Urothelium cell line (cell line): ENCODE data around the gene WASF2.
"Not testable (repeated sequence)": the region's sequence is repeated elsewhere in the genome, so short reads cannot be mapped to it uniquely, and the experiment has no call there.

Source experiments
- DNase-seq: peaks from one replicate; pipeline ENCODE4 v3.0.0; 2011; ENCODE audit warnings: low spot score, mixed read lengths
- FAIRE-seq: peaks from 2 replicates; lab custom pipeline; 2011; peaks lifted over from hg19 to GRCh38; lab: Jason Lieb, UNC

WASF2 gene

DNA sequence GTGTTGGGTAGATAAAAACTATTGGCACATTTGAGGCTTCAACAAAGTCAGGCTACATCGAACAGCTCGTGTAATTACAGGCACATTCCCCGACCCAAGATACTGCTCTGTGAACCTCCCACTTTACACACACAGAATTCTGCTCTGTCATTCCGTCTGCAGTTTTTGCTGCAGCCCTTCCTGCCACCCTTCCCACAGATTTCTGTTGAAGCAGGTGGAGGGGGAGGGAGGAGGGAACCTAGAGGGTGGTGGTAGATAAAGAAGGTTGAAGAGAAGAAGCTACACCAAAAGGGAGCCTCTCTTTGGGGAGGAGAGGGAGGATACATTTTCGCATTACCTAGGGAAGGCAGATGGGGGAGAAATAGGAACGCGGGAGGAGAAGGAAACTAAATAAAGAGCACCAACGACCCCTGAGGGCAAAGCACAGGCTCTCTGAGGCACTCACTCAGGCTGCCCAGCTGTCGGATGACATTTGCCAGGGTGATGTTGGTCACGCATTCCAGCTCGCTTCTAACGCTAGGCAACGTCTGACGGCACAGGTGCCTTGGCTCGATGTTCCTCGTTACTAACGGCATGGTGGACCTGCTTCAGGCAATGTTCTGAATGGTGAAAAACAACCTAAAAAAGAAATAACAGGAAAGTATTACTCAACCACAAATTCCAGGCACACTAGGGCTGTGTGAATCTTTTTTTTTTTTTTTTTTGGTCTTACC lies 61.5 kb downstream of the WASF2 start:
- no peak for DNase-seq

DNA sequence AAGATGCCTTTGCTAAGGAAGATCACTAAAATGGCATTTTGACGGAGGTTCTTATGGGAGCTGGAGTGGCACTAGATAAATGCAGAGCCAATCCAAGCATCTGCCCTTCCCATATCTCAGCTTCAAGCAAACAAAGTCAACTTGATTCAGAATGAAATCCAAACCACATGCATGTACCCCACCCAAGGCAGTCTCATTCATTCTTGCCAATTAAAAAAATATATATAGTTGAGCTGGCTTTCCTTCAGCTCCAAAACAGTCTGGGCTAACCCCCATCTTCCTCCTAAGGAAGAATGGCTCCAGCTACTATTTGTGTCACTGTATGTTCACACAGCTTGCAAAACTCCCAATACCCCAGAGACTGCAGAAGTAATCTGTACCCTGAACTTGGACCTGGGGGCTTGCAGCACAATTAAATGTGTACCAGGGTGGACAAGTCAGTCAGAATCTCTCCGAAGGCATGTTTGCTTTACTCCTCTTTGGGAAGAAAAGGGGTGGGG lies 62.1 kb downstream of the WASF2 start:
- no peak for DNase-seq
- FAIRE-seq, result no peak

More for the DNA sequence above, 61.5 kb downstream of the WASF2 start:
- FAIRE-seq, result no peak

DNA sequence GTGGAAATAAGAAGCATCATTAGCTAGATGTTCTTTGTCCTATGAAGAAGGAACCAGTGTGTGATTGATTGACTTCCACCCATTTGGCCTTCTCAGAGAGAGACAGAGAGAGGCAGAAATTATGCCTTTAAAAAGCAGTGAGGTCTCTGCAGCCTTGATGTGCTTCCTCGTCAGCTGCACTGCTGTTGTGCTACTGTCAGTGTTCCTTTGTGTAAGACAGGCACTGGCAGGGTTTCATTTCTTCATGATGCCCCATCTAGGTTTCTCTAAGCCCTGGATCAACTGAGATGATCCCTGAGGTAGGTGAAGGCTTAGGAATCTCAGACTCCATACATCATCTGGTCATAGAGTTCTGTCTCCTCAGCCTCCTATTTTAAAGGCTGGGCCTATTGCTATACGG lies 62.6 kb downstream of the WASF2 start:
- DNase-seq (no peak), FAIRE-seq (no peak)

DNA sequence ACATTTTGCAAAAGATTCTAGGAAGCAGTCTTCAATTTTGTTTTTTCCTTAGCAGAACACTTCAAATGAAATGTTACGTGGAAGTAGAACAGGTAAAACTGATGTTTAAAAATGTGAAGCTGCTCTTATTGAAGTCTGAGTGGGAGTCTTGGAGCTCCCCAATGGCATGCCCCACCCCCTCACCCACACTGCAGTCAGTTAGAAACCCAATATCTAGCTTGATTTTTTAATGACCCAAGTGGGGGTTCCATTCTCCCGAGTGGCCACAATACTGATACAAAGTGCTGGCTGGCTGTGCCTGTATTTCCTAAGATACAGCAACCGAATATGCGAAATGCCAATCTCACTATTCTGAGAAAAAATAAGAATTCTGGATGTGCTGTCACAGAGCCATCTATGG lies 66.3 kb downstream of the WASF2 start:
- DNase-seq (no peak), FAIRE-seq (no peak)

DNA sequence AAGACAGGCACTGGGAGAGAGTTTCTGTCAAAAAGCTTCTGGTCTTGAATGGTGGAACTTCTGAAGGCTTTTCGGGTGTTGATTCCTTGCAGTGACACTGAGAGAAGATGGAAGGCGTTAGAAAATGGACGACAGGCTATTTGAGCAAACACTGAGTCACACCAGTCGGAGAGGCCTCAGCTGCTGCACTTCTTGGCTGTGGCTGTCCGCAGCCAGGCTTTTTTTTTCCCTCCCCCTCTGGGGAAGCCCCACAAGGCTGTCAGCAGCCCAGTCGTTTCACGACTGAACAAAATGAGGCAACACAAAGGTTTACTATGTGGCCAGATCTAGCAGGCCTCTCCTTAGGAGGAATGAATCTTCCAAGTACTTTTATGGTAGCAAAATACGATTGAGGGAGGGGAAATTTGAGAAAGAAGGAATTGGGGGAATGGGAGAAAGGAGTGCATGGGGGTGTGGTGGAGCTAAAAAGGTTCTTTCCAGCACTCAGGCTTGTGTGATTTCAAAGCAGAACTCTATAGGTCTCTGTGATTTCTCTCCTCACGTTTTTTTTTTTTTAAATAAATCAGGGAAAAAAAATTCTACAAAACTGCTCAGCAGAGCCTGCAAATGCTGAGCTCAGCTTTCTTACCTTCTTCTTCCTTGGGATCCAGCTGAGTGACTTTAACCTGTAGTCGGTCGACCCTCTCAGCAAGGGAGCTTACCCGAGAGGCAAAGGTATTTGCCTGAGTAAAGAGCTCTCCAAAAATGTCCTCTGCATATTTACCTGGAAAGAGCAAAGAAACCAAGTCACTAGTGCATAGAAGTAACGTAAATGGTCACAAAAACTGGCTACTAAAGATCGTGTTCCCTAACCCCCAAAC lies 71.4 kb downstream of the WASF2 start:
- DNase-seq, result no peak
- FAIRE-seq, result no peak

DNA sequence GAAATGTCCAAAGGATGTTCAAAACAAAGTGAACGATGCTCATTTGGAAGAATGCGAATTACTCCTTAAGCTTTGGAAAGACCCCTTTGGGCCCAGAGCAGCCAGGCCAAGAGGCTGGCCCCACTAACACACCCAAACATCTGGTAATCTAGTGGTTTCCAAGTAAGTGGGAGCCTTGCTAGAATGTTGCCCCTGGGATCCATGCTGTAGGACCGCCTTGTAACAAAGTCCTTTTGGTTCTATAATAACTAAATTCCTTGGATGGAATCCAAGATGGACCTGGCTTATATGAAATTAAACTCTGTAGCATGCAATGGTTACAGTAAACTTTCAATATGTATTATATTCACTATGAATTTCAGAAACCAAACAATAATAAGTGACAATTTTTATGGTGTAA lies 72.3 kb downstream of the WASF2 start:
- FAIRE-seq, result no peak

DNA sequence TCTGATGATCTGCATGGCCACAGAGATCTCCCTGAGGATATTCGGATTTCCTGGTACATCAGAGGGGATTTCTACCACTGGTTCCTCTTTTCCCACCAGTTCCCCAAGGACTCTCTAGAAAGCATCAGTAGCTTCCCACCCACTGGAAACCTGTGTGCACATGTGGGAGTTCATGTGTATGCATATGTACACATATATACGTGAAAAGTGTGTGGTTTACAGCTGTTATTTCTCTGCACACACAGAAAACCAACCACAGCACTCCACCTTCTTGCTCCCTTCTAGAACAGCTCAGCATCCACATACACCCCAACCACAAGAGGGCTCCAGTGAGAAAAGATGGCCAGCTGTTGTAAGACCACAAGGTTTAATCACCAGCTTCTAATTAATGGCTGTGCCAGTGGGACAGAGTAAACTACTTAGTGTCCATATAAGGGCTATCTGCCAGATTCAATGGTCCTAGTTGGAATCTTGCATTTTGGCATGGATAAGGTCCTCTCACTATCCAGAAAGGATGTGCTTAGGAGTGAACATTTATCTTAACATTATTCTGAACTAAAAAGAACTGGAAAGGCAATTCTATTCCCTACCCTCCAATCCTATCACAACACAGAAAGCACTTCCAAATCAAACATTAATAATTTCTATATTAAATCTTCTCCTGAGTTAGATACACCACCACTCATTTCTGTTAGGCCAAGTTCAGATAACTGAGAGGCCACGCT lies 73.4 kb downstream of the WASF2 start:
- DNase-seq, result peak; percentile 40
- FAIRE-seq, result no peak

More for the DNA sequence above, 72.3 kb downstream of the WASF2 start:
- DNase-seq, result no peak

DNA sequence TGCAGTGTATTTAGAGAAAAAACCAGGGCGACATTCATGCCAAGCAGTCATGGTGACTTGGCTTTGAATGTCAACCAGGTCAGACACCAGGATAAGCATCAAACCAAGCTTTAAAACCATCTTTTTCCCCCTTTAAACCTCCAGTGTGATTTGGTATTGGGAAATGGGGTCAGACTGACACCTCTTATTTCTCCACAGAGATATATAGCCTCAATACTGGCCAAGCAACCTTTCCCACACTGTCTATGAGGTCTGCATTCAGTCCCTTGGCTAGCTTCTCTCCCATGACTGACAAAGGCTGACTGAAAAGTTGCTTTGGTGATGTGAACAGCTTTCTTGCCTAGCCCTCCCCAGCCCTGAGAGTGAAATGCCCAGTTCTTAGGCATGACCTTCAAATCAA lies 75.9 kb downstream of the WASF2 start:
- no peak for DNase-seq
- no peak for FAIRE-seq

DNA sequence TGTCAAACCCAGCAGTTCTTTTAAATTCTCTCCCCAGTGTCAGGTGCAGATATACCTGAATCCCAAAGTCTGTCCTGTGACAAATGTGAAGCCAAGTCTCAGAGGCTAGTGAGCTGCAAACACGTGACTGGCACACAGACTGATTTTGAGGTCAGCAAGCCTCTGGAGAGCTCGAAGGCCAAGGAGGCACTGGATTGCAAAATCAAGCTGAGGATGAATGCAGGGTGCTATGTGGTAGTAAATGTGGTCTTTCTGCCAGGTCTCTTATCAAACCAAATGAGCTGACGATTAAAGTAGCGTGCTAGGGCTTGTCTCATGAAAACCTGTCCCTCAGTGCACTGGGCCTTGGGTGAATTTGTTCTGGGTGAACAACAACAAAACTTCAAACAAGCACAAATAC lies 77.0 kb downstream of the WASF2 start:
- FAIRE-seq (no peak), DNase-seq (no peak)

DNA sequence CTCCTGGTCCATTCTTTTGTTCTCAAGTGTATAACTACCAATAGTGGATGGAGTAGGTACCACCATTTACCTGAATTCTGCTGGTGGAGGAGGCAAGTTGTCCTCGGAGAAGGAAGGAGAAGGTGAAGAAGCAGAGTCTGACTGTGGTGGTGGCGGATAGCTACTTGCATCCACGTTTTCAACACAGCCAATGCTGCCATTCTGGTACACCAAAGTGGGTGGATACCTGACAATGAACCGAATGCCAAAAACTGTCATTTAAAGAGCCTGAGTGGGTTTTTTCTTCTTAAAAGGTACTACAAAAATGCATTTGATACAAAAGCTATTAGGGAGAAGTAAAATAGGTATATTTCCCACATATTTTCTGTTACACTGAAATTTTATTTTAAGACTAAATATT lies 77.5 kb downstream of the WASF2 start:
- no peak for FAIRE-seq
- no peak for DNase-seq

DNA sequence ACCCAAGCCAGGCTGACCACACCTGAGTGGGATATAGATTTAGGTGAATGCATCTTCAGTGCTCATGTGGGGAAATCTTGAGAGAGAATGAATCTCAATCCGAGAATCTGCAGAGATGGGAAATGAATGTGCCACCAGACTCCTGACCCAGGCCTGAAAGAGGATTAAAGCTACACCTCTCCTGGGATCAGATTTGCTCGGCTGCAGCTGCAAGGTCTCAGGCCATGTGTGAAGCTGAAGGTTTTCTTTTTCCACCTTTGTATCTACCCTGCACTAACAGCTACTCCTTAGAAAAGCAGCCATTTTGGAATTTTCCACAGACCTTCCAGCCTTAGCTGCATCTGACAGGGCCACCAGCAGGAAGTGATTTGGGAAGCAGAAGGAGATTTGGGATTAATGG lies 79.3 kb downstream of the WASF2 start:
- FAIRE-seq (no peak), DNase-seq (no peak)

DNA sequence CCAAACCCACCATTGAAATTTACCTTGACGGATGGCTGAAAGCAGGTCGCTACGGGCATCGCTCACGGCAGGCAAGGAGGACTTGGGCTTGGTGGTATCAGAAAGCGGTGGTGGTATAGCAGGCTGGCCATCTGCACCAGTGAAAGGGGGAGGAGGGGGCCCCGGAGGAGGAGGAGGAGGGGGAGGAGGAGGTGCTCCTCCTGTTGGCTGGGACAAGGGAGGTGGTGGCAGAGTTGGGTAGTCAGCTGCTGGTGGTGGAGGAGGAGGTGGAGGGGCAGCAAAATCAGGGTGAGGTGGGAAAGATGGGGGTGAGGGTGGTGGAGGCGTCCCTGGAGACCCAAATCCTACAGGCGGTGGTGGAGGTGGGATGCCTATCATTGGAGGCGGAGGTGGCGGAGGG lies 80.3 kb downstream of the WASF2 start:
- DNase-seq (no peak), FAIRE-seq (no peak)

DNA sequence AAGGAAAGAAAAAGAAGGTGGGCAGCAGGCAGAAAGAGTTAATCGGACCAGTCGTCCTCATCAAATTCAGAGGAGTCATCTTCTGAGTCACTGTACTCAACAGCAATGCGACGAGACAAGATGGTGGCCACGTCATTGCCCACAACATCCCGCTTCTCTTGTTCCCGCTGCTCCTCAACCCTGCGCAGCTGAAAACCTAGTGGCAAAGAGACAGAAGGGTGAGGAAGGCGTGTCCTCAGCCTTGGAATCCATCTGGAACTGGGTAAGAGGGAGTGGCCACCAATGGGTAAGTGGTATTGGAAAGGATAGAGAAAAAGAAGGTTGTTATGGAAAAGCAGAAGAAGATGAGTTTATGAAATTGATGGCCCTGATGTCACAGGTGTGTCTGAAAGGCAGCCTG lies 81.8 kb downstream of the WASF2 start:
- FAIRE-seq (no peak), DNase-seq (no peak)

DNA sequence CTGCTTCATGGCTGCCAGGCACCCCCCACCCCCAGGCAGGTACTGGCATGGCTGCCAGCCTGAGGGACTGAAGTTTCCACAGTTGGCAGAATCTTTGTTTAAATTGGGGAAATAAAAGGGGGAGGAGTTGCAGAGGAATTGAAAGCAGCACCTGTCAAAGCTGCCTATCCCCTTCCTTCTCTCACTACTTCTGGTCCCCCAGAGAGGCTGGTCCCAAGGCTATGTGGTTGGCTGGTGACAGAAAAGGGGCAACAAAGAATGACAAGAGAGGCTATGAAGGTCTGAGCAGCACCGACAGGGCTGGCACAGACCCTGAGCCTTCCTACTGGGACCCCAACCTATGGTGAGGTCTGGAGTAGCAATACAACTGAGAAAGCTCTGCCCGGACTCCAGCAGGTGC lies 83.2 kb downstream of the WASF2 start:
- DNase-seq, FAIRE-seq: not testable (repeated sequence)

DNA sequence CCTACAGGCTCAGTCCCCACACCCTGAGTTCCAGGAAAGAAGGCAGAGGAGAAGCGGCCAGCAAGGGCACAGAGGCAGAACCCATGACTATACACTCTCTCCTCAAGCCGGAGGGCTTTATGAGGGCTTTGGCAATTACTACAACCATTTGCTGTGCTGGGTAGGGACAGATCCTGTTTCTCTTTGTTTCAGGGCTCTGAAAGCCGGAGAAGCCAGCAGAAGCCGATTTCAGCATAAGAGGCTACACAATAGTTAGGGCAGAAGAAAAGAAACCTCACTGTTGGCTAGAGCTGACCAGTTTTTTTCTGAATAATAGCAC lies 83.6 kb downstream of the WASF2 start:
- DNase-seq (no peak), FAIRE-seq (no peak)

DNA sequence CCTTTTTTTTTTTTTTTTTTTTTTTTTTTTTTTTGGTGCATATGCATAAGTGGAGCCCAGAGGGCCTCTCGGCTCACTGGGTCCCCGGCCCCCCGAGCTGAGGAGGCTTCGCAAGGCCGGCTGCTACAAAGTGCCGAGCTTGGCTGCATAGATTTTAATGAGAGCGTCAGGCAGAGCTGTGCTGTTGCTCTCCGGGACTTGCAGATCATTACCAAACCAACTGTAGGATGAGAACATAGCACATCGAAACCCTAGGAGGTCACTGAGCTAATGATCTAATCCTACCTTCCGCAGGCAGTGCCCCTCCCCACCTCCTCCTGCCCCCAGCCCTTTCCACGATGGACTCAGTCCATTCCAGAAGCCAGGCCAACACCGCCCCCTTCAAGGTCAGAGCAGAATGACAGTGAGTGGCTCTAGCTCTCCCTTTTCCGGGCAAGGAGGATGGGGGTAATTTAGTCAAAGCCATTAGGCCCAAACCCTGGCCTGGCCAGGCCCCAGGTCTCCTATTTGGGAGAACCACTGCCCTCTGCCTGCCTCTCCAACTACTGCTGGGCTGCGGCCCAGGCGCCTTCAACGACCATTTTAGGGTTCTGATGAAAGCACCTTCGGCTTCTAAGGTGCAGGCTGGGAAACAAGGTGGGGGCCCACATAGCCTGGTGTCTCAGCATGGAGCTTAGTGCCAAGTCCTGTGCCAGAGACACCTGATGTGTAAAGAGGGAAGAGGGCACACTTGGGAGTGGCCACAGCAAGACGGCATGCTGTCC lies 84.2 kb downstream of the WASF2 start:
- not testable (repeated sequence) for FAIRE-seq, DNase-seq

DNA sequence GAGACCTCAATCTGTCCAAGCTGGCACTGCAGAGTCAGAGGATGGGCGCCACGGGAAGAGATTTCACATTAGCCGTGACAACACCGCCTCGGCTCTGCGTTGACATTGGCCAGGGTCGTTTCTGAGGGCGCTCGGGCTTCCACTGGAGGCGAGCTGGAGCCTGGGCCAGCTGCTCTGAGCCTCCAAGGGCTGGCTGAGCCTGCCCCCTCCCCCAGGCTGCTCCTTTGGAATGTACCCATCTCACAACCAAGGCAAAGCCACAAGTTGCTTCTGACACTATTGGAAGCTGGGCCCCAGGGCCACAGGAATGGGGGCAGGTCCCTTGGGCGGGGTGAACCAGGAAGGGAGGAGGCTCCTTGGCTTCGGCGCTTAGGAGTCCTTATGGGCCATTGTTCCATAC lies 84.9 kb downstream of the WASF2 start:
- peak; percentile 40 for DNase-seq
- no peak for FAIRE-seq

DNA sequence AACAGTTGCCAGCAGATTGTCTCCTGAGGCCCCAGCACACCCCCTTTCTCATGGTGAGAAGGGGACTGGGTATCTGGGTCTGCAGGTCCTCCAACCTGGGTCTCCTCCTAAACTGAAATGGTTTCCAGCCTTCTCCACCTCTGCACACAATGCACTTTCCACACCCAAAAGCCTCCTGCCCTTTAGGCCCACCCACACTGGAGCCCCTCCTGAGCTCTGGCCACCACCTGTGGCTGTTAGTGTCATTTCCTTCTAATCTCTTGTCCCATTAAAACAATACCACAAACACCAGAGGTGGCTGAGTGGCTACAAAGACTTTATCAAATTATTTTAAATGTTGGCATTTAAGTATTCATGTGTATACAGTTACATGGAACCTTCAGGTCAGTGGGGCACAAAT lies 86.0 kb downstream of the WASF2 start:
- DNase-seq, result no peak
- FAIRE-seq, result no peak

DNA sequence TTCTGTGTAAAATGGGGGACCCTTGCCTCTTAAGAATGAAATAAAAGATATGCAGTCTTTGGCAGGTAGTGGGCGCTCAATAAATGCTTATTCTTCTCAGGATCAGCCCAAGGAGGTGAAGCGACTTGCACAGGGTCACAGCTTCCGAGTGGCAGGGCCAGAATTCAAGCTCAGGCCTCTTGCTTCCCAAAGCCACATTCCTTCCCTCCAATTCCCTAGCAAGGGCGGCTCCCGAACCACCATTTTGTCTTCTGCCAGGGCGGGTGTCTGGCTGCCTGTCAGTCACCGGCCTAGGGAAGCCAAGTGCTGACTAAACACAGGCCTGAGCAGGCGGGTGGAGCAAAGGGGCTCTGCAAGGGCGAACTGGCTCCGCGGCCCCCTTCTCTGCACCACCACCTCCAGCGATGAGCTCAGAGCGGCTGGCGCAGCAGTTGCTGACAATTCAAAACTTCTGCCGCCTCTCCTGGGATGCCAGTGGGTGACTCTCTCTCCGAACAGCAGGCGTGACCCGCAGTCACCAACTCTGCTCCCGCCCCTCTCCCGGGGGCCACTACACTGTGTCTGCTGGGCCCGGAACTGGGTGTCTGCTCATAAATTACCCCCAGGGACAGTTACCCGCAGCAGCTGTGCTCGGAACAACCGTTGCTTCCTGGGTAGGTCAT lies 86.8 kb downstream of the WASF2 start:
- FAIRE-seq (no peak), DNase-seq (no peak)

DNA sequence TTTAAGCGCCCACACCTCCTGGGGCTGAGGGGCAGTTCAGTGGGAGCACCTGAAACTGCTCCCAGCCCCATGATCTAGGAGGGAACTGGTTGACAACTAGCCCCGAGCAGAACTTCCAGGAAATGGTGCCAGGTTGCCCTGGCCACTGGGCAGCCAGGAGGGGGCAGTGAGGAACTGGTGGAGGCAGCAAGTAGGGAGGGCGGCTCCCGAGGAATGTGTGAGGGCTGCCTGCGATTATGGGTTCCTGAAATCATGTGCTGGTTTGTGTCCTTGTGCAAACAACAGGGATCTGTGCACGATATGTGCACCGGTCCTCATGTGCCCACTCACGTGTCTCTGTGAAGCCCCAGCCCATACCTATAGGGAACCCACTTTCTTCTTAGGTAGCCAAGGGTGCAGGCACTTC lies 87.6 kb downstream of the WASF2 start:
- DNase-seq, result peak; percentile 36
- FAIRE-seq, result no peak
